GM23248 (cell line): ENCODE measurements around the gene TFAP2B. TPM values are rescaled to one million over a fixed set of nuclear protein-coding genes. Genes with fewer than 3 reads are reported as not detected.

Source experiments
- DNase-seq: peaks from one replicate; pipeline ENCODE4 v3.0.0-alpha.2; 2015
- H2AFZ ChIP-seq: fragments of 200-600 bp; sonication (generic); 2 replicates; pipeline ENCODE4 v1.6.1; 2016; ENCODE audit warnings: antibody characterized with exemption
- H3F3A ChIP-seq: fragments of 200-600 bp; sonication (generic); 2 replicates; pipeline ENCODE4 v1.6.1; 2016; ENCODE audit warnings: mild to moderate bottlenecking, antibody characterized with exemption, mixed run types; ENCODE audit not compliant: insufficient read depth
- H3K27ac ChIP-seq: fragments of 200-600 bp; sonication (generic); 2 replicates; pipeline ENCODE4 v1.5.1; 2016; ENCODE audit warnings: mild to moderate bottlenecking
- H3K27me3 ChIP-seq: fragments of 200-600 bp; sonication (generic); replicated peaks from 2 replicates; pipeline ENCODE4 v1.6.1; 2016; ENCODE audit warnings: mild to moderate bottlenecking; ENCODE audit not compliant: insufficient read depth
- H3K36me3 ChIP-seq: fragments of 200-600 bp; sonication (generic); 2 replicates; pipeline ENCODE4 v1.6.1; 2016; ENCODE audit warnings: low read depth, mild to moderate bottlenecking
- H3K4me1 ChIP-seq: fragments of 200-600 bp; sonication (generic); 2 replicates; pipeline ENCODE4 v1.6.1; 2016; ENCODE audit warnings: mild to moderate bottlenecking; ENCODE audit not compliant: insufficient read depth
- H3K4me2 ChIP-seq: fragments of 200-600 bp; sonication (generic); one replicate; pipeline ENCODE4 v1.6.1; 2016; ENCODE audit warnings: mild to moderate bottlenecking; ENCODE audit not compliant: unreplicated experiment
- H3K4me3 ChIP-seq: fragments of 200-600 bp; sonication (generic); 2 replicates; pipeline ENCODE4 v1.5.1; 2016; ENCODE audit warnings: mild to moderate bottlenecking
- H3K79me2 ChIP-seq: fragments of 200-600 bp; sonication (generic); 2 replicates; pipeline ENCODE4 v1.6.1; 2016; ENCODE audit warnings: mild to moderate bottlenecking; ENCODE audit not compliant: insufficient read depth
- H3K9ac ChIP-seq: fragments of 200-600 bp; sonication (generic); 2 replicates; pipeline ENCODE4 v1.6.1; 2016; ENCODE audit warnings: mild to moderate bottlenecking
- H3K9me2 ChIP-seq: fragments of 200-600 bp; sonication (generic); 2 replicates; pipeline ENCODE4 v1.6.1; 2016; ENCODE audit warnings: mixed run types, mild to moderate bottlenecking, moderate library complexity; ENCODE audit not compliant: insufficient read depth
- H3K9me3 ChIP-seq: fragments of 200-600 bp; sonication (generic); one replicate; pipeline ENCODE4 v1.6.1; 2017; ENCODE audit warnings: low read depth
- H4K20me1 ChIP-seq: fragments of 200-600 bp; sonication (generic); 2 replicates; pipeline ENCODE4 v1.6.0; 2016; ENCODE audit not compliant: insufficient read depth
- EZH2 ChIP-seq: fragments of 200-600 bp; sonication (generic); IDR thresholded peaks from 2 replicates; pipeline ENCODE4 v1.6.1; 2018; ENCODE audit warnings: antibody characterized with exemption, mild to moderate bottlenecking; ENCODE audit not compliant: insufficient read depth, poor library complexity, severe bottlenecking
- EZH2phosphoT487 ChIP-seq: fragments of 200-600 bp; sonication (generic); IDR thresholded peaks from 2 replicates; pipeline ENCODE4 v1.6.1; 2018; ENCODE audit warnings: antibody characterized with exemption, moderate library complexity, mild to moderate bottlenecking, low read depth; ENCODE audit not compliant: insufficient read depth
- WGBS, 2 experiments: methylation state at CpG; one replicate each; pipeline ENCODE4 v1.1.6; 2015 to 2017; ENCODE audit warnings: low lambda C conversion rate in 2 of 2, low coverage in 1 of 2; ENCODE audit errors: missing lambda C conversion rate in 2 of 2; 5-methylcytosine and 5-hydroxymethylcytosine counted together
- in situ Hi-C: fragments of 300-500 bp; cut with MboI; formaldehyde crosslinking; loops from 2 replicates; pipeline ENCODE4 v1.15.0; 2020
- polyA plus RNA-seq: library from polyadenylated mRNA; unstranded; fragments of >200 nt; fragmentation: Nextera tagmentation; extraction: Ambion mirVana; gene quantifications from 2 replicates; pipeline ENCODE4 v1.2.1, GENCODE V29; 2016
- total RNA-seq: library from RNA; depleted of rRNA; stranded (reverse); fragments of >200 nt; shearing (Covaris generic); gene quantifications from 2 replicates; pipeline ENCODE4 v1.2.3, GENCODE V29; 2014

TFAP2B gene
- total and polyA plus RNA-seq, 2 experiments from 2014 or later, result not detected

DNA sequence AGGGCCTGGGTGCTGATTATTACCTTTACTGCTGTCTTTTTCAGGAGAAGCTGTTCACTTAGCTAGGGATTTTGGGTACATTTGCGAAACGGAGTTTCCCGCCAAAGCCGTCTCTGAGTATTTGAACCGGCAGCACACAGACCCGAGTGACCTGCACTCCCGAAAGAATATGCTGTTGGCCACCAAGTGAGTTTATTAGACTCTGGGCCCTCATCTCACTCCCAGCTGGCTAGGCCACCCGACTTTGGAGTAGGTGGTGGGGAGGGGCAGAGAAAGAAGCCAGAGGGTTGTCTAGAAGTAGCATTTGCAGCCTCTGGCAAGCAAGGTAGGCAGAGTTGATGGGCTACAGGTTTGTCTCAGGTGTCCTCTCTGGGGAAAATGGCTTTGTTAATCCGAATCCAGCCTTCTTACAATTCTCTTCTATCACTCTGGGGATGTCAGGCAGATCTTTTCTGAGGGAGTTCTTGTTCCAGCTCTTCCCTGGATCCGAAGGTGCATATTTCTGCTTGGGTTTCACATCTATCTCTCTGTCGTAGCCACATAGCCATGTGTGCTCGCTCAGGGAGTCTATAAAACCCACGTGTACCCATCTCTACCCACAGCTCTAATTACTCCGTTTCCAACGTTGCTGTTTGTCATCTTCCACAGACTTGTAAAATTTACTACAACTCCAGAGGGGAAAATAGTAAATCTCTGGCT lies 21.6 kb downstream of the TFAP2B start:
- Histone ChIP-seq H3K4me2 (no peak overlapping the region), H3K9me2 (no peaks in the 10 kb centered on the region), H3K27me3 (peaks cover 64% of the 10 kb centered on the region), H3K4me3 (no peak overlapping the region), H3F3A (no peaks in the 10 kb centered on the region), H3K27ac (no peak overlapping the region), H3K4me1 (no peaks in the 10 kb centered on the region), H4K20me1 (no peaks in the 10 kb centered on the region), H3K79me2 (no peaks in the 10 kb centered on the region), H3K36me3 (no peaks in the 10 kb centered on the region), H3K9ac (no peak overlapping the region), H3K9me3 (no peaks in the 10 kb centered on the region), H2AFZ (no peak overlapping the region)
- WGBS, 2 experiments, result 32 to 33% methylated on average over 15 of the region's 15 CpGs
- DNase-seq, result no peak
- in situ Hi-C loops, result no loop called here
- no peak for TF ChIP-seq EZH2
- TF ChIP-seq EZH2phosphoT487, result no peak

DNA sequence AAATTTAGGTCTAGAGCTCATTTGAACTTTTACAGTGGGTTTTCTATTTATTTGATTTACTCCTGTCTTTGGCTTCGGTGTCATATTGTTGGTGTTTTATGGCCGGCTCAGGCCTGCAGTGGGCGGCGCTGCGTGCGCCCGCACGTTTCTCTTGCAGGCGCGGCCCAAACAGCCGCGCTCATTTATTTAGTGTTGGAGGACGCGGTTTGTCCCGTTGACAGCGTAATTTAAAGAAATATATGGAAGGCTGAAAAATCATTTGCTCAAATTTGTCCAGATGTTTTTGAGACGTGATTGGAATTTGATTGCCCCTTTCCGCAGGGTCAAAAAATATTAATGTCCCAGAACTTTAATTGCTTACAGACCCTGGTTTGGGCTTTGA lies 22.1 kb downstream of the TFAP2B start:
- Histone ChIP-seq H3F3A (no peaks in the 10 kb centered on the region), H3K4me3 (no peak overlapping the region), H4K20me1 (no peaks in the 10 kb centered on the region), H3K9me3 (no peaks in the 10 kb centered on the region), H3K27me3 (peaks cover 67% of the 10 kb centered on the region), H3K9me2 (no peaks in the 10 kb centered on the region), H3K79me2 (no peaks in the 10 kb centered on the region), H3K36me3 (no peaks in the 10 kb centered on the region), H3K4me1 (no peaks in the 10 kb centered on the region), H3K27ac (no peak overlapping the region), H2AFZ (no peak overlapping the region), H3K4me2 (no peak overlapping the region), H3K9ac (no peak overlapping the region)
- DNase-seq, result no peak
- WGBS, 2 experiments, result 29% methylated on average over 18 of the region's 18 CpGs
- no peak for TF ChIP-seq EZH2
- no peak for TF ChIP-seq EZH2phosphoT487
- in situ Hi-C loops, result no loop called here

DNA sequence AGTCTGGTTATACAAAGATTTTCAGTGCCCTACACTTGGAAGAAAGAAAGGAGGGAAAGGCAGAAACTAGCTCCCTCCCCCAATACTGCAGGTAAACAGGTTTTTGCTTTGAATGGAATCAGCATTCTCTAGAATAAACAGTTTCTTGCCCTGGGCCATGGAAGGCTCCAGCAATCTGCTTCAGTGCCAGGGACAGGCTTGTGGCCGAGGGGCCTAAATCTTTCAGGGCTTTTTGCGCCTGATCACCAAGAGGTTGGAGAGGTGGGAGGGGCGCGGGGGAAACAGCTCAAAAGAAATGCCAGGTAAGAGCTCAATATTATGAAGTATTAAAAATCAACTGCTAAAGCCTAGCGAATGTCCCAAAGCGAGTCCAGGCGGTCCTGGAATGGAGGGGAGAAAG lies 23.8 kb downstream of the TFAP2B start:
- Histone ChIP-seq H3K4me3 (no peak overlapping the region), H3K9me3 (no peaks in the 10 kb centered on the region), H3K4me2 (no peak overlapping the region), H4K20me1 (no peaks in the 10 kb centered on the region), H3K27ac (no peak overlapping the region), H3K36me3 (no peaks in the 10 kb centered on the region), H3K4me1 (no peaks in the 10 kb centered on the region), H2AFZ (no peak overlapping the region), H3K79me2 (no peaks in the 10 kb centered on the region), H3K27me3 (peaks cover 59% of the 10 kb centered on the region), H3F3A (no peaks in the 10 kb centered on the region), H3K9ac (no peak overlapping the region), H3K9me2 (no peaks in the 10 kb centered on the region)
- no peak for TF ChIP-seq EZH2phosphoT487
- TF ChIP-seq EZH2, result no peak
- no peak for DNase-seq
- in situ Hi-C loops, result no loop called here
- 22 to 39% methylated on average over 7 of the region's 7 CpGs for WGBS, 2 experiments

DNA sequence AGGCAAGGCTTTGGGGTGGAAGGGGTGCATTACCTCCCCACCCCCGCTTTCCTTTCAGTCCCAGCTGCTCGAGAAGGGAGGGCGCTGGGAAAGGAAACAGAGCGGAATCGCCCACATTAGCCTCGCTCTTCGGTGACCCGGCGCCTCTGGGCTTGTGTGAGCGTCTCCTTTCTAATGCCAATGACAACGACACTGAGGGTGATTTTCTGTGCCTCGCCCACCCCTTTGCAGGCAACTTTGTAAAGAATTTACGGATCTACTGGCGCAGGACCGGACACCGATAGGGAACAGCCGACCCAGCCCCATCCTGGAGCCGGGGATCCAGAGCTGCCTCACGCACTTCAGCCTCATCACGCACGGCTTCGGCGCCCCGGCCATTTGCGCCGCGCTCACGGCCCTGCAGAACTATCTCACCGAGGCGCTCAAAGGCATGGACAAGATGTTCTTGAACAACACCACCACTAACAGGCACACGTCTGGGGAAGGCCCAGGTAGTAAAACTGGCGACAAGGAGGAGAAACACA lies 24.3 kb downstream of the TFAP2B start:
- H3K27ac ChIP-seq, result no peak overlapping the region
- H3K27me3 ChIP-seq, result peaks cover 59% of the 10 kb centered on the region
- DNase-seq, result no peak
- H4K20me1 ChIP-seq, result no peaks in the 10 kb centered on the region
- in situ Hi-C loops, result no loop called here
- WGBS, 2 experiments, result 12 to 15% methylated on average over 31 to 32 of the region's 32 CpGs
- no peaks in the 10 kb centered on the region for H3K4me1 ChIP-seq
- no peaks in the 10 kb centered on the region for H3K9me2 ChIP-seq
- no peaks in the 10 kb centered on the region for H3F3A ChIP-seq
- no peak overlapping the region for H2AFZ ChIP-seq
- H3K4me2 ChIP-seq, result no peak overlapping the region
- H3K36me3 ChIP-seq, result no peaks in the 10 kb centered on the region
- TF ChIP-seq EZH2phosphoT487 (no peak), EZH2 (peak; percentile 49)
- H3K9me3 ChIP-seq, result no peaks in the 10 kb centered on the region
- no peaks in the 10 kb centered on the region for H3K79me2 ChIP-seq
- H3K4me3 ChIP-seq, result no peak overlapping the region
- no peak overlapping the region for H3K9ac ChIP-seq
